Central memory CD8-positive, alpha-beta T cell (primary cell): ENCODE data around the gene PTPN5.
"Not testable (repeated sequence)": the region's sequence is repeated elsewhere in the genome, so short reads cannot be mapped to it uniquely, and the experiment has no call there.

ENCODE experiments used
- ATAC-seq: fragments of 150-1000 bp; cut with Tn5 transposase; replicated peaks from 2 replicates; pipeline ENCODE4 v1.10.0; 2022; ENCODE audit warnings: mild to moderate bottlenecking, moderate FRiP score, moderate number of reproducible peaks; ENCODE audit not compliant: poor library complexity, severe bottlenecking; ENCODE audit errors: extremely low read depth
- DNase-seq, 2 donors: peaks; one replicate each; pipeline ENCODE4 v3.0.0; 2021; ENCODE audit warnings: low spot score in 2 of 2
- H3K27ac Mint-ChIP-seq: one replicate; pipeline ENCODE4 v1.8.0; 2022; ENCODE audit warnings: low read depth, mild to moderate bottlenecking, moderate library complexity, mixed read lengths
- H3K27me3 Mint-ChIP-seq: one replicate; pipeline ENCODE4 v1.8.0; 2022; ENCODE audit warnings: mixed read lengths
- H3K36me3 Mint-ChIP-seq: one replicate; pipeline ENCODE4 v1.8.0; 2022; ENCODE audit warnings: mild to moderate bottlenecking, moderate library complexity, mixed read lengths; ENCODE audit not compliant: insufficient read depth
- H3K4me1 Mint-ChIP-seq: one replicate; pipeline ENCODE4 v1.8.0; 2022; ENCODE audit warnings: mixed read lengths
- H3K4me3 Mint-ChIP-seq: one replicate; pipeline ENCODE4 v1.8.0; 2022; ENCODE audit warnings: mild to moderate bottlenecking, moderate library complexity, mixed read lengths
- H3K9me3 Mint-ChIP-seq: one replicate; pipeline ENCODE4 v1.8.0; 2022; ENCODE audit warnings: mixed read lengths

The PTPN5 gene

DNA sequence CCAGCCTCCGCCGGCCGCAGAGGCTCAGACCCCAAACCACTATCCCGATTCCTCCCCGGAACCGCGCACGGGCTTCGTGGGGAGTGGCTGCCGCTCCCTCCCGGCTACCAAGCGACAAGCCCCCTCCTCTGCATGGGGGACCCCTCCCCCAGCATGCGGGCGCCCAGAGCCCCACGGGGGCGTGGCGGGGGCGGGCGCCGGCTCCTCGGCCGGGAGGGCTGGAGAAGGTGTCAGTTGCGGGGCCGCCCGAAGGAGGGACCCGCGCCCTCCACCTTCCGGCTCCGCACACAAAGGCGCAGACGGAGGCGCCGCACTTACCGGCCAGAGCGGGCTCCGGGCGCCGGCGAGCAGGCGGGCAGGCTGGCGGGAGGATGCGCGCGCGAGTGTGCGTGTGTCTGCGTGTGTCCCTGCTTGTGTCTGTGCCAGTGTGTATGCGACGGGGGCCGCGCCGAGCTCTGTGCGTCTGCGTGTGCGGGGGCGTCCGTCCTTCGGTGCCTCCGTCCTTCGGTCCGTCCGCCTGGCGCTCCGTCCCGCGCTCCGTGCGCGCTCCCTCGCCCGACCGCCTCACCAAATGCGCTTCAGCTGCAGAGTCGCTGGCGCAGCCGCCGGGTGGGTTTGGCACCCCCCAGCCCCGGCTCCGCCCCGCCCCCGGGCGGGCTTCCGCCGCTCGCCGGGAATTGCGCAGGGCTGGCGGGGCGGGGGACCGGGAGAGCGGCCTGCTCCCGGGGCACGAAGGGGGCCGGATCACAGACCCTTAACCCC lies at the start of gene PTPN5:
Gene PTPN5, minus strand, starts transcription at position 592 of the 762 bp plus-strand sequence. CDS start 19,840 bp downstream, outside the sequence.
- H3K4me3 Mint-ChIP-seq: no peak within 1 kb of the TSS
- ATAC-seq: no peak

DNA sequence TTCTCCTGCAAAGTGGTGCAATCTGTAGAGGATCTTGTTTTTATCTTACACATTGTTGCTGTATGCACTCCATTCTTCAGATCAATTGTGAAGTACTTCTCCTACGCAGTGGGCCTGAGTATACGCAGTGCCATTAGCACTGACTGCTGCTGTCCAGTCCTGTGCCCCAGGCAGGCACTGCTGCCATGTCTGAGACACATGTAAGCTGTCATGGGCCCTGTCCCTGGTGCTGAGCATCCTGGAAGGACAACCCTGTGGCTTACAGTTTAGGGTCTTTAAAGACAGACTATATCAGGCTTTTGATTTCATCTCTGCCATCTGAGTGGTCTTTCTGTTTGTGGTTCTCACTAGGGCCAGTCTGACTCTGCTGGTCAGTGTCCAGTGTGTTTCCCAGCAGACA lies 44.8 kb upstream of the PTPN5 start:
- H3K27ac Mint-ChIP-seq: no peak overlapping the region
- H3K4me3 Mint-ChIP-seq: no peak overlapping the region
- ATAC-seq (no peak), DNase-seq (no peak)
- no peaks in the 10 kb centered on the region for H3K4me1 Mint-ChIP-seq
- H3K36me3 Mint-ChIP-seq: no peaks in the 10 kb centered on the region
- peaks cover 16% of the 10 kb centered on the region for H3K9me3 Mint-ChIP-seq
- H3K27me3 Mint-ChIP-seq: peaks cover 91% of the 10 kb centered on the region

More for the DNA sequence above, at the start of gene PTPN5:
- no peaks in the 10 kb centered on the region for H3K9me3 Mint-ChIP-seq
- DNase-seq: no peak
- peaks cover 63% of the 10 kb centered on the region for H3K27me3 Mint-ChIP-seq
- H3K27ac Mint-ChIP-seq: no peak within 1 kb of the TSS
- no peaks in the 10 kb centered on the region for H3K36me3 Mint-ChIP-seq
- no peaks in the 10 kb centered on the region for H3K4me1 Mint-ChIP-seq

DNA sequence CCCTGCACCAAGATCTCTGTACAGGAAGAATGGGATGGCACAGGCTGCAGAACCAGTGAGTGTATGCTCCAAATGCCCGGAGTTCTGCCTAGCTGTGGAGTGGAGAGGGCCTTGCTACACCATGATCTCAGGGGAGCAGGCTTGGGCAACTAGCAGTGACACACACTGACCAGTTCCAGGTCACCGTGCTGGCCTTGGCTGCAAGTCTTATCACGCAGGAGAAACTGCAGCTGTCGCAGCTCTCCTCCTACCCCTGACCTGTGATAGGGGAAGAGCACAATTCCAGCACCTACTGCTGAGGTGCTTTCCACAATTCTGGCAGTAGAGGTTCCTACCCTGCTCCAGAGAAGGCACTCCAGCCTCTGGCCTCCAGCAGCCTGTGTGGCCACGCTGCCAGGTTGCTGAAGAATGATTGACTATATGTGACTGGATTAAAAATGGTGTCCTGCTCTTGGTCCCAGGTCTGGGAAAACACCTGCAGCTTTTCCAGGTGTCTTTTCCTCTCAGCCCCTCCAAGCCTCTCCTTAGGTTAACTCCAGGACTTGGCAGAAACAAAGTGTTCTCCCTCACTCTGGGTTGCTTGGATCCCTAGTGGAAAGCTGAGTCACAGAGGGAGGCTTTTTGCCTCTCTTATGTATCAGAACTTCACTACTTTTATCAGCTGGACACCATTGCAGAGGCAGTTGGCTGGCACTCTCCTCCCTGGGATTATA lies 43.3 kb upstream of the PTPN5 start:
- ATAC-seq: no peak
- H3K4me3 Mint-ChIP-seq: no peak overlapping the region
- peaks cover 91% of the 10 kb centered on the region for H3K27me3 Mint-ChIP-seq
- H3K9me3 Mint-ChIP-seq: peaks cover 12% of the 10 kb centered on the region
- H3K27ac Mint-ChIP-seq: no peak overlapping the region
- H3K36me3 Mint-ChIP-seq: no peaks in the 10 kb centered on the region
- no peak for DNase-seq
- no peaks in the 10 kb centered on the region for H3K4me1 Mint-ChIP-seq

DNA sequence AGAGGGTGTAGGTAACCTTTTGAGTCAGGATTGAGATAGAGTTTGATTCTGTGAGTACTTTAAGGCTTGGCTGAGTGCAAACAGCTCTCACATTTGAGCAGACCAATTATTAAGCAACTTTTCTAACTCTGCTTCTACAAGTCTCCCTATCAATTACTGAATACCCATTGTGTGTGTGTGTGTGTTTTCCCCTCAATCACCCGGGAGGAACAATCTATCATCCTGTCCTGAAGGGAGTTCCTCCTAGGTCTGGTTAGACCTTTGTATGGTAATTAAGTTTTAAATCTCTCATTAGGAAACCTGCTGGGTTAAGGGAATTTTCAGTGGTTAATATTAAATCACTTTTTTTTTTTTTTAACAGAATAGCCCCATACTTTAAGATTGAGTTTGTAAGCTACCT lies 28.6 kb upstream of the PTPN5 start:
- H3K27me3 Mint-ChIP-seq: peaks cover 69% of the 10 kb centered on the region
- not testable (repeated sequence) for H3K27ac Mint-ChIP-seq, ATAC-seq, H3K36me3 Mint-ChIP-seq, H3K9me3 Mint-ChIP-seq, DNase-seq, H3K4me3 Mint-ChIP-seq, H3K4me1 Mint-ChIP-seq

DNA sequence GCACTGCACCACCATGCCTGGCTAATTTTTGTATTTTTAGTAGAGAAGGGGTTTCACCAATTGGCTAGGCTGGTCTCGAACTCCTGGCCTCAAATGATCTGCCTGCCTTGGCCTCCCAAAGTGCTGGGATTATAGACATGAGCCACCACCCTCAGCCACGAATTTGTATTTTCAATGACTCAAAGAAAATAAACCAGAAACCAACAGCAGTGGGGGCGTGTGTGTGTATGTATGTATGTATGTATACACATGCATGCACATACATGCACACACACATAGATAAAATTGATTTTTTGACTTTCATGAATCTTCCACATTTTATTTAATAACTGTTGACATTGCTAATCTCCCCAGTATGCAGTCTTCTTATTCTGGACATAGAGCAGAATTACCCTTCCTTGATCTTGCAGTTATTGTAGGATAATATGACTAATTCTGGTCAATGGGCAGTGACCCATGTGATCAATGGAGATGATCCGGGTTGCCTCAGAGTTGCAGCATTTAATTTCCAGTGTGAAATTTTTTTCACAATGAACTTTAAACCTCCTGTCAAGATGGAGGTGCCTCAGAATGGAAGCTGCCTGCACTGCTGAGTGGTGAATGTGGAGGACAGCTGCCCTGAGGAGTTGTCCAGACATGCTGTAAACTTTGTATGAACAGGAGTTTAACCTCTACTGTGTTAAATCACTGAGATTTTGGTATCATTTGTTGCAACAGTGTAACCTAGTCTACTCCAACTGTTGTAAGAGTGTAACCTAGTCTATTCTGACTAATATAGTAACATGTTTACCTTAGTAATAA lies 12.8 kb upstream of the PTPN5 start:
- H3K9me3 Mint-ChIP-seq: no peaks in the 10 kb centered on the region
- peaks cover 29% of the 10 kb centered on the region for H3K27me3 Mint-ChIP-seq
- ATAC-seq: no peak
- no peaks in the 10 kb centered on the region for H3K36me3 Mint-ChIP-seq
- H3K4me1 Mint-ChIP-seq: no peaks in the 10 kb centered on the region
- DNase-seq: no peak
- no peak overlapping the region for H3K4me3 Mint-ChIP-seq
- no peak overlapping the region for H3K27ac Mint-ChIP-seq

DNA sequence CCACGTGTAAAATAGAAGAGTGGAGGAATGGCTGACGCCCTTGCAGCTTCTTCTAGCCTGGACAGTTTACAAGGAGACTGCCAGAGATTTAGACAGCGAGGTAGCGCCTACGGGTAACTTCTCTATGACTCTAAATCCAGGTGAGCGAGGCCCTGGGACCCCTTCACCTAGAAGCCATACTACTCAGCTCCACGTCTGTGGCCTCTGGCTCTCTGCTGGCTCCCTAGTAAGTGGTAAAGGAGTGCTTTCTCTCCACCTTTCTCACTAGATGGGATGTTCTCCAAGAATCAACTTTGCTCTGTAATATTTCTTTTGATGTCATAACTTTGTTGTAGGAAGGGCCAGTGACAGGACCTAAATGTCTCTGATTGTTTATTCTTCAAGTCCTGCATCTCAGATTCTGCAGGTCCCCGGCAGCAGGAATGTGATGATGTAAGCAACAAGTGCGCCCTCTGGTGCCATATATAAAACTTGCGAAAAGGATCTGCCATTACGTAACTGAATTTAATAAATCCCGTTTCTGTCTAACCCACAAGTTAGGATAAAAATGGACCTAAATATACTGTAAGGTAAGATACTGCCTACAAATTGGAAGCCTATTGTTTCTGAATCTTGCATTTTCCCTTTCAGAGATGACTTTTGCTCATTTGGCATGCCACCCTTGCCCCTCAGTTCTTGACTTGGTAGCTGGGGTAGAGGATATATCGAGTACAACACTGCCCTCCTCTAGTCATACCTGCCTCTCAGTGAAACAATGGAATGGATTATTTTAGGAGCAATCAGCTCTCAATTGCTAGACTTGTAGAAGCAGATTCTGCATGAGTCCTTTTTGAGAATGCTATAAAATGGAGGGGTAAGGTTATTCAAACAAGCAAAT lies 11.0 kb upstream of the PTPN5 start:
- Mint-ChIP-seq H3K9me3 (no peaks in the 10 kb centered on the region), H3K4me1 (no peaks in the 10 kb centered on the region), H3K27me3 (peaks cover 27% of the 10 kb centered on the region), H3K27ac (no peak overlapping the region), H3K4me3 (no peak overlapping the region), H3K36me3 (no peaks in the 10 kb centered on the region)
- DNase-seq: no peak
- ATAC-seq: no peak

GRCh38 chr11:18798799-18799469 lies 7.3 kb upstream of the PTPN5 start:
- H3K36me3 Mint-ChIP-seq: no peaks in the 10 kb centered on the region
- H3K9me3 Mint-ChIP-seq: no peaks in the 10 kb centered on the region
- no peak for DNase-seq
- peaks cover 36% of the 10 kb centered on the region for H3K27me3 Mint-ChIP-seq
- no peaks in the 10 kb centered on the region for H3K4me1 Mint-ChIP-seq
- H3K4me3 Mint-ChIP-seq: no peak overlapping the region
- ATAC-seq: no peak
- no peak overlapping the region for H3K27ac Mint-ChIP-seq

GRCh38 chr11:18794956-18795355 lies 3.4 kb upstream of the PTPN5 start:
- H3K36me3 Mint-ChIP-seq: no peaks in the 10 kb centered on the region
- peaks cover 57% of the 10 kb centered on the region for H3K27me3 Mint-ChIP-seq
- H3K4me3 Mint-ChIP-seq: no peak overlapping the region
- H3K4me1 Mint-ChIP-seq: no peaks in the 10 kb centered on the region
- H3K9me3 Mint-ChIP-seq: no peaks in the 10 kb centered on the region
- DNase-seq (no peak), ATAC-seq (no peak)
- no peak overlapping the region for H3K27ac Mint-ChIP-seq

DNA sequence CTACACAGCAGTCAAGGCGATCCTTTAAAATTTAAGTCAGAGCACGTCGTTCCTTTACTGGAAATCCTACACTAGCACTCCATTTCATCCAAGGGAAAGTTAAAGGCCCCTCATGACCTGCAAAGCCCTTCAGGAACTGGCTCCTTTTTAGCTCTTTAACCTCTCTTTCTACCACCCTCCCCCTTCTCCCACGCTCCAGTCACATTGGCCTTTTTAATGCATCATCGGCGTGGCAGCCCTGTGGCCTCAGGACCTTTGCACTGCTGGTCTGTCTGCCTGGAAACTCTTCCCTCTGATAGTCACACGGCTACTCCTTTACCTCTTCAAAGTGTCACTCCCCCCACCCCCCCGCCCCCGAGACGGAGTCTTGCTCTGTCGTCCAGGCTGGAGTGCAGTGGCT lies 1.2 kb upstream of the PTPN5 start:
- Mint-ChIP-seq H3K27ac (no peak overlapping the region), H3K4me3 (no peak overlapping the region), H3K9me3 (no peaks in the 10 kb centered on the region), H3K36me3 (no peaks in the 10 kb centered on the region), H3K4me1 (no peaks in the 10 kb centered on the region), H3K27me3 (peaks cover 69% of the 10 kb centered on the region)
- ATAC-seq: no peak
- no peak for DNase-seq

DNA sequence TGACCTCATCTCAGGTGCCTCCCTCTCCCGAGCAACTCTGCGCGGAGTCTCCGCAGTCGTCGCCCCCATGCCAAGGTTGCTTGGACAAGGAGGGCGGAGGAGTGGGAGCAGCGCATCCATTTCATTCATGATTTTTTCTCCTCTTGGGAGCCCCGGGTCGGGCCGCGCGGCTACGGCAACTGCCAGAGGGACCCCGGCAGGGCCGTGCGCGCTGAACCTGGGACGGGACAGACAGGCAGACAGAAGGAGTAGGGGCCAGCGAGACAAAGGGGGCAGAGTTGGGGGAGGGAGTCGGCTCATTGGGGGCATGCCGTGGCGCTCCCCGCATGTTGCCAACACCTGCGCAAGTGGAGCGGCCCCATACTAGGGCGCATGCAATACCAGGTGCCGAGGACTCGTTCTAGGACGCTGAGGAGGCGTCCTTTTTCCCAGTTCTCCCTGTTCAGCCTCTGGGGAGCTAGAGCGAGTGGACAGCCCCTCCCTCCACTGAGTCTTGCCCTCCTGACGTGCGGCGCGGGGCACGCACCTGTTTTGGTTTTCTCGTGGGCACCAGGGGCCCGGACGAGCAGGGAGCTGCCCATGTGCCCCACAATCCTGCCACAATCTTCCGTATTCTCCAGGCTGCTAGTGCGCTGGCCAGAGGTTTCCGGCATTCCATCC lies 501 bp upstream of the PTPN5 start:
- Mint-ChIP-seq H3K9me3 (no peaks in the 10 kb centered on the region), H3K4me1 (no peaks in the 10 kb centered on the region), H3K36me3 (no peaks in the 10 kb centered on the region), H3K27ac (no peak overlapping the region), H3K4me3 (no peak overlapping the region), H3K27me3 (peaks cover 68% of the 10 kb centered on the region)
- DNase-seq (no peak), ATAC-seq (no peak)

GRCh38 chr11:18790883-18791206 lies 753 bp downstream of the PTPN5 start:
- DNase-seq (no peak), ATAC-seq (no peak)
- Mint-ChIP-seq H3K27me3 (peaks cover 63% of the 10 kb centered on the region), H3K4me1 (no peaks in the 10 kb centered on the region), H3K4me3 (no peak overlapping the region), H3K27ac (no peak overlapping the region), H3K9me3 (no peaks in the 10 kb centered on the region), H3K36me3 (no peaks in the 10 kb centered on the region)
